Measurements from ENCODE around the gene GABRG3.

Gene GABRG3

DNA sequence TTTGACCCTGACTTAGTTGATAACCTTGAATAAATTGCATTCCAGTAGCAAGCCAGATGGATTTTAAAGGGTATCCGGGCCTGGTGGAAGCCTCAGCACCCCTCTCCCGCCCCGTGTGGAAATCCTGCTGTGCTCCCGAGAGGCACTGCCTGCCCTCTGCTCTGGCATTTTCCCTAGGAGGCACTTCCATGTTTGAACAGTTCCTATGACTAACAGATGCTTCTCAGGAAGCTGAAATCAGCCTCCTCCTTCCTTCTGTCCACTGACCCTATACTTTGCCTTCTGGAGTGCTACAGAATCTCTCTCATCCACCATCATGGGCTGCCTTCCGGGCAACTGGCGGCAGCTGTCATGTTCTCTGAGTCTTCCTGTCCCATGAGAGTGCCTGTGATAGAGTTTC is 90.8 kb downstream of the GABRG3 start:
- DNase-seq (ENCODE audit: insufficient read length, low spot score) (no peak), FAIRE-seq (no peak)

DNA sequence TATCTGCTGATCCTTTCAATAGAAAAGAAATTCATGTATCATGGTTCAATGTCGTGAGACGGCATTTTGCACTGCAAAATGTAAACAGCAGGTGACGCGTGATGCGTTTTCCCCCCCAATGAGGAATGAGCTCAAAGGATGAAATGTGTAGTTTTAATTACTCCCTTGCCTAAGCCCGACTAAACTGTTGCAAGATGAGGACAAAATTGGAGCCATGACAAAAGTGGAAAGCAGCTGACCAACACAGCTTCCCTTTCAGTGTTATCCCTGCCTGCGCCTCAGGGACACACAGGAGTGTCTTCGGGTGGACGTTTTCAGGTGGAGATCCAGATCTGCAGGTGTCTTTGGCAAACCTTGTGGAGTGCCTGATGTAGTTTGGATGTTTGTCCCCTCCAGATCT is 92.0 kb downstream of the GABRG3 start:
- FAIRE-seq: no peak
- DNase-seq (ENCODE audit: insufficient read length, low spot score): no peak

DNA sequence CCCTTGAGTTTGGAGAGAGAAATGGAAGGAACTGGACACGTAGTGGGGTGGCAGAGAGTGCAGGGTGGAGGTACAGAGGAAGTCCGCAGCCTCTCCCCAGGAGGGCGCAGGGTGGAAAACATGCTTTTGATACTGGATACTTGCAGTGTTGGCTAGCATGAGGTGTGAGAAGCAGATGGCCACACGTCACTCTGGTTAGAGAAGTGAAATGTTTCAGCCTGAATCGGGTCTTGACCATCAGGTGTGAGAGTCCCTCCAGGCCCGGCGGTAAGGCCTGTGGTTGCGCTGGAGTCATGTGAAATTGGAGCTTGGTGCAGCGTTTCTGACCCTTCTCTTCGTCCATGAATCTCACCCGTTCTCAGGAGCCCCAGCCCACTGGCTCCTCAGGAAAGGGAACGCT is 93.1 kb downstream of the GABRG3 start:
- no peak for DNase-seq (ENCODE audit: insufficient read length, low spot score)
- FAIRE-seq: no peak

DNA sequence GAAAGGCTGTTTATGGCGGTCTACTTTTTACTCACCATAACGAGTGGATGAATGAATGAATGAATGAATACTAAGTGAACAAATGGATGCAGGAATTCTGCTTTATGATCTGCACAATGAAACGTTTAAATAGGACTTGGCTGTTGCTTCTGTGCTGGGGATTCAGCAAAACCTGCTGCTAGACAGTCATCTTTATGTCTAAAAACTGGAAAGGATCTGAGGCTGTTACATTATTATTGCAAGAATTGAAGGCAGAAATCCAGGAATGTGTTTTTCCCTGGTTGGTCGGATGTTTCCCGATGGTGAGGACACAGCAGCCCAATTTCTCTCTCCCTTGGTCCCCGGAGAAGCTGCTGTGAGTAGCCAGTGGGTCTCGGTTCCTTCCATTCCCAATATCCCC is 94.2 kb downstream of the GABRG3 start:
- no peak for DNase-seq (ENCODE audit: insufficient read length, low spot score)
- FAIRE-seq: no peak

DNA sequence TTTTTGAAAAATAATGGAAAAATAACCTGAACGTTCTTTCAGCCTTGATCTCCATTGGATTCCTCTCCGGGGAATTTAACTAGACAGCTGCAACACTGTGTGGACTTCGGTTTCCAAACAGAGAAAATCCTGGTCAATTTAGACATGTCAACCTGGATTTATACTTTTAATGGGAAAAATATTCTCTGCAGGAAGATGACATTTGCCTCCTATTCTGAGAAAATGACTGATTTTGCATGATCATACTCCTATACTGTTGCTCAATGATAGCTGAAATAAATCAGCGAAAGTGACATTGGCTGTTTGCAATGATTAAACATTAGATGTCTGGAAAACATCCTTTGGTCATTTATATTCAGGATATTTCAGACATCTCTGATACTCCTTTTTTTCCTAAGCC is 94.8 kb downstream of the GABRG3 start:
- no peak for DNase-seq (ENCODE audit: insufficient read length, low spot score)
- no peak for FAIRE-seq

DNA sequence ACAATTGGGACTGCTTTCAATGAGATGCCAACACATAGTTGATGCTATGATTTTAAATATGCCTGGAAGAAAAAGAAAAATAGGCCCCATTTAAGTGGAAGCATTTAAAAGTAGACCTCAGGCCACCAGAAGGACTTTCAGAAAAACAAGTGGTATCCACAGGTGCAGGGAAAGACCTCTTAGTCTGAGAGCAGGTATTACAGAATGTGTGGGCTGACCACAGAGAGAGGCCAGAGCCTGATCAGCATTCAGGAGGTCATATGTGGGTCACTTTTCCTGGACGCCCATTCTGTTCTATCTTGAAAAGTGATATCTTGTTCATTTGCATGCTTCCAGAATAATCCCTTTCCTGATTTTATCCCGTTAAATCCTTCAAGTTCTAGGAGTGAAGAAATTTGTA is 95.5 kb downstream of the GABRG3 start:
- DNase-seq (ENCODE audit: insufficient read length, low spot score) (no peak), FAIRE-seq (no peak)

DNA sequence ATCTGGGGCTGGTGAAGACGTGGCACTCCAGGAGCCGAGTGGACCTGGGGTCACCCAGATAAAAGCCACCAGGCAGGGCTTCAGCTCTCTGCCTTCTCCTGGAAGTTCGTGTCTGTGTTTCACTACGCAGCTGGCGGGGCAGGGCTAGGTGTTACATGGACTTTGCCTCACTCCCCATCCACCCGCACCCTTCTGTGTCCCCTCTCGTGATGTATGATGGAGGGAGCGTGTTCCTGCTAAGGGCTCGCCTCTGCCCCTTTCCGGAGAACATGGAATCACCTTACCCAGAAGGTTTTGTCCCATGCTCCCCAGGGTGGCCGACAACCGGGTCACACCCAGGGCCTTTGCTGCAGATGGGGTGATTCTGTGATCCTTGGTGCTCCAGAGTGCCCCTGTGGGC is 96.2 kb downstream of the GABRG3 start:
- no peak for FAIRE-seq

DNA sequence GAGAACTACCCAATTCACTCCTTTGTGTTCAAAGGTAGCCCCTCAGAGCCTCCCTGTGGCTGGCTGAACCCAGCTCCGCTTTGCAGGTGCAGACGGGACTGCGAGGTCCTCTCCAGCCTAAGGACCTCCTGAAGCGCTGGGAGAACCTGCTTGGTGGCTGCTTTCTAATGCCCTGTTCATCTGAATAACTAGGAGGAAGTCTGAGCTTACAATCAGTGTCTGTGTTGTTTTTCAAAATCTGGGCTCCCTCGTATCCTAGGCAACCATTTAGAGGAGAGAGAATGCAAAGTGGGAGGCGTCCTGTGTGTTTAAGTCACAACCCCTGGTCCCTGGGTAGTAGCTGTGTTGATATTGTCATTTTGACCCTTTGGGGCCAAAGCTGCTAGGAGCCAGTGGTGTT is 99.9 kb downstream of the GABRG3 start:
- FAIRE-seq (no peak), DNase-seq (ENCODE audit: insufficient read length, low spot score) (no peak)

More for the DNA sequence above, 96.2 kb downstream of the GABRG3 start:
- no peak for DNase-seq (ENCODE audit: insufficient read length, low spot score)

DNA sequence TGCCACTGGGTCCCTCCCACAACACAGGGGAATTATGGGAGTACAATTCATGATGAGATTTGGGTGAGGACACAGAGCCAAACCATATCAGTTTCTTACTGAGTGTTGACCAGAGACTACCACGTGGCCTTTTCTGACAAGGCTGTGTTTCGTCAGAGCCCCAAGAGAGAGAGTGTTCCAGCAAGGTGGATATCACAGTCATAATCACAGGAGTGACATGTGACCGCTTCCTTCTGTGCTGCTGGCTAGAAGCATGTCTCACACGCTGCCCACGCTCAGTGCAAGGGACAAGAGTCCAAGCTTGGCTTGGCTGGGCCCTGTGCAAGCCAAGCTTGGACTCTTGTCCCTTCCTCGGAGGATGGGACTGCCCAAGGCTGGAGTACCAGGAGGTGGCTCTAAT is 103.2 kb downstream of the GABRG3 start:
- no peak for FAIRE-seq
- DNase-seq (ENCODE audit: insufficient read length, low spot score): no peak

DNA sequence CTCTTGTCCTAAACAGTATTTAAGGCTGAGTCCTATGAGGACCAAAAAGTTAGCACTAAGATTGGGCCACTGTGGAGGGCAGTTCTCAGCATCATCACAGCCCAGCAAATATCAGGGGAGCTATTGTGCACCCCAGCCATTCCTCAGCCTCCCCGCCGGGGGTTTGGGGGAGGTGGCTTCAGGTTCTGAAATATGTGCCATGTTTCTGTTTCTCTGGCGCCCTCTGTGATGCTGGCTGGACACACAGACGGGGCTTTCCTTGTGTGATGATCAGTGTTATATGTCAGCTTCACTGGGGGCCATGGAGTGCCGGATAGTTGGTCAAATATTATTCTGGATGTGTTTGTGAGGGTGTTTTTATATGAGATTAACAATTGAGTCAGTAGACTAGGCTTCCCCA is 106.8 kb downstream of the GABRG3 start:
- FAIRE-seq: no peak

DNA sequence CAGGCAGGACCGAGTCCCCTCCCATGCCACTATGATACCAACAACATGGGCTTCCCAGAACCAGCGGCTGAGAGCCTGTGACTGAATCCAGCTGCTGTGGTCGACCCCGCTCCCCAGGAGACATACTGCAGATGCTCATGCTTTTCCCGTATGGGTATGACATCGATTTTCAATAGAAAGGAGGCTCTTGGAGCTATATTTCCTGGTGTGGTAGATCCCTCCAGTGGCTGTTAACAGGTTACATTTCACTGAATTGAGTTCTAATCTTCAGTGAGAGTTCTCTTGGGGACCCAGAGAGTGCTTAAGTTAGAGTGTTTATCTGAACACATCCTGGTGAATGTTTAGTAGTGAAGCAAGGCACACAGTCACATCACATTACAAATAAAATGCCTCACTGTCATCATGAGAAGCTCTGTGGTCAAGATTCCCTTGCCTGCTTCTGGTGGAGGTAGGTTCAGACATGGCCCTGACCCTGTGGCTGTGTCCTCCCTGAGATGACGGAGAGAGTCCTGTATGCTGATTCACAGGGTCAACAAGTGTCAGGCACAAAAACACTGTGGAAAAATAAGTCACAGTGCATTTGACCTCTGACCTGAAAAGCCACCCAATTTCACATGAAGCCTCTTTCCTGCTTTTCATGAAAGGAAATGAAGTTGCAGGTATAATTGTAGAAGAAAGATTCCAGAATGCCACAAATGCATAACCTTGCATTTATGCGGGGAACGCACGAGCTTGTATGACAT is 110.9 kb downstream of the GABRG3 start:
- no peak for FAIRE-seq
- DNase-seq (ENCODE audit: insufficient read length, low spot score): no peak

More for the DNA sequence above, 106.8 kb downstream of the GABRG3 start:
- DNase-seq (ENCODE audit: insufficient read length, low spot score): no peak

DNA sequence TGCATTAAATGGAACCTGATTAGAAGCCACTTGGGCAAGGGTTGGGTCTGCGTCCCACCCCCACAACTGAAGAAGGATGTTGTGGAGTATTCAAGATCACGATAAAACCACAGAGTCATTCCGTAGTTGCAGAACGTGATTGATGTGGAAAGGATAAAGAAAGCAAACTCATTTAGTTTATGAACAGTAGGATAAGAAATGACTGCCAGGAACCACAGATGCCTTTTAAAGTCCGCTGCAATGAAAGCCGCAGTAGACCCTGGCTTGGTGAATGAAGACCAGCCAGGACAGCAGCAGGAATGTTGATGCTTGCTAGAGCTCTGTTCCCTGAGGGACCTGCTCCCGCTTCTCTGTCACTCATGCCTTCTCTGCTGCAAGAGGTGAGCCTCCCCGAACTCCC is 111.5 kb downstream of the GABRG3 start:
- no peak for FAIRE-seq
- DNase-seq (ENCODE audit: insufficient read length, low spot score): no peak

DNA sequence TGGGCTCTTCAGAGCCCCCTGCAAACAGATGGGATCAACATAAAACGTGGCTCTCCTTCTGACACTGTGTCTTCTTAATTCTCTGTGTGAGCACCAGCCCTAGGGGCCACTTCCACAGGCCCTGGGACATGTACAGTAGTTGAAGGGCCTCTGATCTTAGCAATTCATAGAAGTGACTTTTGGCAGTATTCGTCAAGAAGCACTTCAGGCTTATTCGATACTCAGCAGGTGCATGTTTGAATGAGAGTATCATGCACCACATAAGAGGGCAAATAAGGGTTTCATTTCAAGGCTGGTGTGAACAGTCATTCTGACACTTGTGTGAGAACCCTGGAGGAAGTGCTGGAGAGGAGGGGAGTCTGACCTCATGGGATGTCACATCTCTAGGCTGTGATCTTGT is 113.9 kb downstream of the GABRG3 start:
- FAIRE-seq: no peak
- no peak for DNase-seq (ENCODE audit: insufficient read length, low spot score)

DNA sequence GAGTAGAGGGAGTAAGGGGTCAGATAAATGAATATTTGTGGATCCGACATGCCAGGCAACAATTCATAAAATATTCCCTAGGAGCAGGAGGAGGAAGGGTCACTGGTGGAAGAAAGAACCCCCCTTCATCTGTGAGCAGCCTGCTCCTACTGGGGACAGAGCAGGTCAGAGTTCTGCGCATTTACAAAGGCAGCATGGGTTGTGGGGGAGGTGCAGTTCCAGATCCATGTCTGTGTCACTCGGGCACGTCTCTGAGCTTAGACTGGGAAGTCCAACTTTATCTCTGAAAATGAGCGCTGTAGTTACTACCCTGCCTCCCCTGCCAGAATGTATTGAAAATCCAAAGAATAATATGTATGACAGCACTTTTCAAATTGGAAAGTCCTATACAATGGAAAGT is 115.2 kb downstream of the GABRG3 start:
- DNase-seq (ENCODE audit: insufficient read length, low spot score): no peak
- FAIRE-seq: no peak

DNA sequence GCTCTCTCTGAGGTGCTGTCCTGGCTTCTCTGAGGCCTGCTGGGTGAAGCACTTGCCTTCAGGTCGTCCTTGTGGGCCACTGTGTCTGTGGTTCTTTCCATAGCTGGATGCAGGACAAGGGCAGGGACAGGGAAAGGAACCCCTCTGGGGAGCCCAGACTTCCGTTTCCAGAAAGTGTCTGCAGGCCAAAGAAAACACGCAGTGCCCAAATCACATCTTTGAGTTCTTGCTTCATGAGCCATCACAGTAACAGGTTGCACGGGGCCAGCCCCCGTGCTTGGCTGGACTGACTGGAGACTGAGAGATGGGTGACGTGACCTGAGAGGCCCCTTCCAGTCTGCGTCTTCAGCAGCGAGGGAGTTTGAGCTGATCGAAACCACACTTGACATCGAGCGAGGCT is 115.8 kb downstream of the GABRG3 start:
- FAIRE-seq (no peak), DNase-seq (ENCODE audit: insufficient read length, low spot score) (no peak)

DNA sequence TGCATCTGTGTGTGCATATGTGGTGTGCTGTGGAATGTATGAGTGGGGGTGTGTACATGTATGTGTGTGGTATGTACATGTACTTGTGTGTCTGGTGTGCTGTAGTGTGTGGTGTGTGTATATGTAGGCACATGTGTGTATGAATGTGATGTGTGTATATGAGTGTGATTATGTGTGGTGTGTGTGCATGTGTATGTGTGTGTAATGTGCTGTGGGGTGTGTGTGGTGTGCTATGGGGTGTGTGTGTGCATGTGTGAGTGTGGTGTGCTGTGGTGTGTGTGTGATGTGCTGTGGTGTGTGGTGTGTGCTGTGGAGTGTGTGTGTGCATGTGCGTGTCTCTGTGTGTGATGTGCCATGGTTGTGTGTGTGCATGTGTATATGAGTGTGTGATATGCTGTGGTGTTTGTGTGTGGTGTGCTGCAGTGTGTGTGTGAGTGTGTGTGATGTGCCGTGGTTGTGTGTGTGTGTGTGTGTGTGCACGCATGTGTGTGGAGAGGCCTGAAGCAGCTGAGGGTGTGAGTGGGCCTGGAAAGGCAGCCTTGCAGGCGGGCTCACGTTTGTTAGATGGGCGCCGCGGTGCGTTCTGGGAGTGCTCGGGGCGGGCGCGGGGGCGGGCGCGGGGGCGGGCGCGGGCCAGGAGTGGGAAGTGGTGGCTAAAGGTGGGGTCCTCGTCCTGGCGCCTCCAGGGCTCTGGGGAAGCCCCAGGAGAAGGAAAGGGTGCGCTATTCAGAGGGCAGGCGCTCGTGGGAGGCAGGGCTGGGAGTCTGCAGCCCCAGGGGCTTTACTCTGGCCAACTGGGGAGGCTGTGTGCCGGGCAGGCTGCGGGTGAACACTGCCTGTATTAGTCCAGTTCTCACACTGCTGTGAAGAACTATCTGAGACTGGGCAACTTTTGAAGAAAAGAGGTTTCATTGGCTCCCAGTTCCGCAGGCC is 116.9 kb downstream of the GABRG3 start:
- FAIRE-seq (peak; percentile 36), DNase-seq (ENCODE audit: insufficient read length, low spot score) (no peak)

DNA sequence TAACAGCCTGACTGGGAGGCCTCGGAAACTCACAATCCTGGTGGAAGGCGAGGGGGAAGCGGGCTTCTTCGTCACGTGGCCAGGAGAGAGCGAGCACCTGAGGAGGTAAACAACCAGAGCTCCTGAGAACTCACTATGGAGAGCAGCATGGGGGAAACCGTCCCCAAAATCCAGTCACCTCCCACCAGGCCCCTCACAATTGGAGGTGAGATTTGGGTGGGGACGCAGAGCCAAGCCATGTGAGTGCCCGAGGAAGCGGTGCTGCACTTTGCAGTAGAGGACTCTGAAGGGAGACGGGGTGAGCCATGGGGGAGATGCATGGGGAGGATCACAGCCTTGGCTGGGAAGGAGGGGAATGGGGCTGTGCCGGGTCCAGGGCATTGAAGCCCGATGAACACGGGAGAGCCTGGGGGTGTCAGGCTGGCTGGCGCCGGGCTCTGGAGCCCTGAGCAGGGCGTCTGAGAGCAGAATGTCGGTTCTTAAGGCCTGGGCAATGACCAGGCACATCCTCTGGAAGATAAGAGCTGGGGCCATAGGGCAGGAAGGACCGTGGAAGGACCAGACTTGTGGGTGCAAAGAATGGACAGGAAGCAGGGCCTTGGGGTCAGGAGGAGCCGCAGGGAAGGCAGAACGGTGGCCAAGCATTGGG is 117.7 kb downstream of the GABRG3 start:
- DNase-seq (ENCODE audit: insufficient read length, low spot score) (no peak), FAIRE-seq (no peak)

DNA sequence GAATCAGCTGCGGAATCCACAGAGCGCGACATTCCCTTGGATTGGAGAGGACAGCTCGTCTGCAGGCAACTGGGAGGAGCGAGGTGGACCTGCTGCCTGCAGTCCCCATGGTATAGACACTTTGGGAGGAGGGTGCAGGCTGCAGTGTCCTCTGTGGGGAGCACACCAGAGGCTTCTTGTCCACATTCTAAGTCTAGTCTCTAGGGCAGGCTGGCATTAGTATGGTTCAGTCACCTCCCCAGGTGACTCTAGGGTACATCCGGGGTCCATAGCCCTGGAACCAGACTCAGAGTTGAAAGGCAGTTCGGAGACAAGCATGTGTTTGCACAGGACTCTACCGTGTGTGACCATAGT is 118.2 kb downstream of the GABRG3 start:
- DNase-seq (ENCODE audit: insufficient read length, low spot score) (no peak), FAIRE-seq (no peak)

DNA sequence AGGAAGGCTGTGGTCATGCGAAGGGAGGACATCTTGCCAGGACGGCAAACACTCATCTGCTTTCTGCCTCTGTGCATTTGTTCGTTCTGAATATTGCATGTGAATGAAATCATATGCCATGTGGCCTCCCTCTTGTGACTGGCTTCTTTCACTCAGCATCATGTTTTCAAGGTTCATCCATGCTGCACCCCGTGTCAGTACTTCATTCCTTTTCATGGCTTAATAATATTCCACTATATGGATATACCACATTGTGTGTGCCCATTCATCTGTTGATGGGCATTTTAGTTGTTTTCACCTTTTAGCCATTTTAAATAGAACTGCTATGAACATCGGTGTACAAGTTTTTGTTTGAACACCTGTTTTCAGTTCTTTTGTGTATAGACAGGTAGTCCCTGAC is 118.7 kb downstream of the GABRG3 start:
- FAIRE-seq (no peak), DNase-seq (ENCODE audit: insufficient read length, low spot score) (no peak)

DNA sequence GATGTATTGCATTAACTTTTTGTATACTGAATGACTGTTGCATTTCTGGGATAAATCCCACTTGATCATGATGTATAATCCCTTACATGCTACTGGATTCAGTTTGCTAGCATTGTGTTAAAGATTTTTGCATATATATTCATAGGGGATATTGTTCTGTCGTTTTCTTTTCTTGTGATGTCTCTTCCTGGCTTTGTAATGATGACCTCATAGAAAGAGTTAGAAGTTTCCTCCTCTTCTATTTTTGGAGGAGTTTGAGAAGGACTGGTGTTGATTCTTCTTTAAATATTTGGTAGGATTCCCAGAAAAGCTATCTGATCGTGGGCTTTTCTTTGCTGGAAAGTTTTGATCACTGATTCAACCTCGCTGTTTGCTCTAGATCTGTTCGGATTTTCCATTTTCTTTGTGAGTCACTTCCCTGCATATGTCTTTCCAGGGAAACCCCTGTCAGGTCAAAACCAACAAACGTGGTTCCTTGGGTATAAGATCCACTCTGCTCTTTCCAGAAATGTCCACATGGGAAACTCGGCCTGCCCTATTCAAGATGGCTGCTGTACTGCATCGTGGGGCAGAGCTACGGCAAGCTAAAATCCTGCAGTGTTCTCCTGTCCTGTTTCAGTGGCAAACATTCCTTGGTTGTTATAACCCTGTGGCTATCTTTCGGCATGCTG is 120.4 kb downstream of the GABRG3 start:
- FAIRE-seq (no peak), DNase-seq (ENCODE audit: insufficient read length, low spot score) (no peak)

DNA sequence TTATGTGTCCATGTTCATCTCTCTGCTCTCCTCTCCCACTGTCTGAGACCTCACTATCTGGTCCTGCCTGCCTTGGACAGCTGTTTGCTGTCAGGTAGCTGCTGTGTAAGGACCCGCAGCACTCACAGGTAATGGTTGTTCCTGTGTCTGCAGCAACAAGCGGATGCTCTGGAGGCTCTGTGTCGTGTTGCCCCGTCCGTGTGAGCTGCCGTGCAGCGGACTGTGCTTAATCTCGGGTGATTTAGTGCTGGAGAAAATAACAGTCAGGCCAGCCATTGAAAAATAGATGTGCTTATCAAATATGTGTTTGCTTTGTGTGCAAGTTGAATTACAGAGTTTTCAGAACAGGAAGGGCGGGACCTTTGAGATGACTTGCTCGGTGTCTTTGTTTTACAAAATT is 121.4 kb downstream of the GABRG3 start:
- no peak for DNase-seq (ENCODE audit: insufficient read length, low spot score)
- no peak for FAIRE-seq
